Islet of Langerhans (tissue), 1 donor: Measurements from ENCODE around the gene REPS2.

Experiments
- FAIRE-seq: peaks from one replicate; lab custom pipeline; 2011; peaks lifted over from hg19 to GRCh38; lab: Jason Lieb, UNC

Gene REPS2

DNA sequence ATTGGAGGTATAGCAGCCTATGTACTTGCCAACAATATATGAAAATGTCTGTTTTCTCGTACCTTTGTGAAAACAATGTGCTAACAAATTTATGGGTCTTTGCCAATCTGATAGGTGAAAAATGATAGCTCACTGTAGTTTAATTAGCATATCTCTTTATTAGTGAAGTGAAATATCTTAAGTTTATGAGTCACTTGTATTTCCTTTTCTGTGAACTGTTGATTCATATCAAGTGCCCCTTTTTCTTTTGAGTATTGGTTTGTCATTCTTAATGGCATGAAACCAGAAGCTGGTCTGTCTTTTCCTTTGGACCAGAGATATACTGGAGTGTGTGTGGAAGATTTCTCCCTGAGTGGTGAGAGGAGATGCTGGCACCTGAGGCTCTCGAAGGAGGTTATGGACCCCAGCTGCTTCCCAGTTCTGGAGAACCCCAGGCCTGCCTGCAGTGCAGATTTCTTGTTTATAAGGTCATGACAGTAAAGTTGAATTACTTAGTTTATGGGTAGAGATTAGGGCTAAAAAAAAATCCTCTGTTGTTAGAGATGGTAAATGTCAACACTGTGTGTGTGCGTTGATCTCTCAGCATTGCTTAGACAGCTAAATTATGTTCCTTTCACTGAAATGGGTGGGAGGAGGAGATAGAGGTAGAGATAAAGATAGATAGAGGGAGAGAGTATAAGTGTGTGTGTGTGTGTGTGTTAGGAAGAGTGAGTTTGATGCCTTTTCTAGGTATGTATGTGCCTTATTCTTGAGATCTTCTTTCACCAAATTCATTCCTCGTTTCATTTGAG, 89.9 kb downstream of the REPS2 start:
- no peak for FAIRE-seq

DNA sequence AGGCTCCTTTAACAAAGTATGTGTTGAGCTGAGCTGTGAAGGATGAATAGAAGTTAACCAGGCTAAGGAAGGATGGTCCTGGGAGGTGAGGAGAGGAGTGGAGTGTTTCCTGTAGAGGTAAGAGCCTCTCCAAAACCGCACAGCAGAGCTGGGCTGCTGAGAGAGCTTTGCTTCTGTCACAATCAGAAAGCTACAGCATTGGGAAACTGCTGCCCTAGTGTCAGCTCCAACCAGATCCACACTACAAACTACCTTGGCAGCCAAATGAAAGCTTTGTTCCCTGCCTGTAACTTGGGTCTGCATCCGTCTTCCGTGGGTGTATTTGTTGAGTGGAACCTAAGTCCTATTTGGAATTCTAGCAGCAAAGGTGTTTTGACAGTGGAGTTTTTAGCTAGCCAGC, 91.8 kb downstream of the REPS2 start:
- FAIRE-seq, result no peak

DNA sequence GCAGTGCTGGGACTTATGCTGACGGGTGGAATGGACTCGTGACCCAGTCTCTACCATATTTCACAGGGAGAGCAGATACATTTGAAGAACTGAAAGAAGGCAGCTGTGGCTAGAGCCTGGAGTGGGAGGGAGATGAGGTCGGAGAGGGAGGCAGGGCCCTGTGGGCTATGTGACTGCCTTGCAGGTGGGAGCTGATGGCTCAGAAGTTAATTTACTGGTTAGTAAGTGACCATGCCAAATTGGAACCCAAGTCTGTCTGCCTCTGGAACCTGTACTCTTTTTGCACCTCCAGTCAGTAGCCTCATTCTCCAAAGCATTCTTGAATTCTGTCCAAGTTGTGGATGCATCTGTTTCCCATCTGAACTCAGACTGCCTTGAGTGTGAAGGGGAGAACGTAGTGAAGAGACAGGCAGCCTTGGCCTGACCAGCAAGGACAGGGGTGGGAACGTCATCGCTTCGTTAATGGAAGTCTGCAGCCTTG, 92.3 kb downstream of the REPS2 start:
- no peak for FAIRE-seq

DNA sequence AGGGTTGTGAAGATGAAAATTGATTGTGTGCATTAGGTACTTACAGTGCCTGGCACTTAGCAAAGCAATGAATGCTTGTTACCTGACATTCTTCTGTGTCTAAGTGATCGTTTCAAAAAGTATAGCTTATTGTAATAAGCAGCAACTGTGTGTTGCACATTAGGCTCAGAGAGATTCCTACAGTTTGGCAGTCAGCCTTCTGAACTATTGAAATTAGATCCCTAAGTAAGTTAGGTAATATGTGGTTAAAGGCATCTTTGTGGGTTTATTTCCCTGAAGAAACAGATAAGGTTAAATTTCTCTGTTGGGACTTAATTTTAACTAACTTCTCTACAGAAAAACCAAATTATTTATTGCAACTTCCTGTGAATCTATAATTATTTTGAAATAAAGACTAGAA, 93.4 kb downstream of the REPS2 start:
- no peak for FAIRE-seq

DNA sequence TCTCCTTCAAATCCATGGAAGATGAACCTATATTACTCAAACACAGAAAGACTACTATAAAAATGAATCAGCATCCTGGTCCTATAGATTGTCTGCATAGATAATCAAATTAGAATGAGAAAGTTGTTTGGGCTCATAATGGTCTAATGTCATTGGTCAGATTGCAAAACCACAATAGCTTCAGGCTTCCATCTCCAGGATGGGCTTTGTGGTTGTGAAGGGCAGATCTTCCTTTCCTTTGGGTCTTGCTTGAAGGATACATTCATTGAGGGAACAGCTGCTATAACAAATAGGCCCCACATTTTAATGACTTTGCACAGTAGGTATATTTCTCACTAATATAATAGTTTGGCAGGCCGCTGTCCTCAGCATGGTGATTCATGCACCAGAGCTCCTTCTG, 94.3 kb downstream of the REPS2 start:
- FAIRE-seq, result no peak

DNA sequence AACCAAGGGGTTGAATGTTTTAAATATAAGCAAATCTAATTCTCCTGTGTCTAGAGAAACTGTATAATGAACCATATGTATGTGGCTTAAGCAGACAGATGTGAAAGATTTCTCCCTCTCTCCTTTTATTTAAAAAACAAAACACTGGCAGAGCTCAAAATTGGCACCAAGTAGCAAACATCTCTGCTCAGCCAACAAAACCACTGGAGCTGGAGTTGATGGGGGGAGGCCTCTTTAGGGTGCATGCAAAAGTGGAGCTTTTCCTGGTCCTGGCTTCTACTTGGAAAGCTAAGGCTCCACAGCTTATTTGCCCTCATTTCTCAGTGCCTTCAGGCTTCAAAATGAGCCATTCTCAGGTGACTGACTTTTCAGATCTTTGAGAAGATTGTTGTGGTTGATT, 95.6 kb downstream of the REPS2 start:
- no peak for FAIRE-seq

DNA sequence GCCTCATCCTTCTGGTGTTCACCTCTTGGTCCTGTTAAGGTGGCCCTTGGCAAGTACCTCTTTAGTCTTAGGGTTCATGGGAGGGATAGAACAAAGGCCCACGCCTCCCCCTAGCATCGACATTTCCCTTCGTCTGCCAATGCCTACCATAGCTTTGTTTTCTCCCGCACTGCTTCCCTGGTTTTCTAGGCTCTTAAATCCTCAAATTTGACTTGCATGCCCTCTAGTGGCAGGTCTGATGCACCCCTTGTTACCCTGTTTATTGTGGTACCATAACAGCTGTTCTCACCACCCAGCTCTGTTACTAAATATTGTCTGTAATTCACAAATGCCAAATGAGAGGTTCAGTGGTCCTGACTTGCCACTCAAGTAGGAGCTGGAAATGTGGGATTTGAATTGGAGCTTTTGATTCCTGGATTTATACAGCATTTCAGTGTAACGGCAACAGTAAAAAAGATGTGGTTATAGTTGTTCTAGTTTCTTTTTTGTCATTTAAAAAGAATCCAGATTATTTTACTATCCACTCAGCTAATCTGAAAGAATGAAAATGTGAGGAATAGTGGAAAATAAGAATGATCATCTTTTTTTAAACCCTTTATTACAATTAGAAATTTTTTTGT, 100.1 kb downstream of the REPS2 start:
- peak; percentile 92 for FAIRE-seq

DNA sequence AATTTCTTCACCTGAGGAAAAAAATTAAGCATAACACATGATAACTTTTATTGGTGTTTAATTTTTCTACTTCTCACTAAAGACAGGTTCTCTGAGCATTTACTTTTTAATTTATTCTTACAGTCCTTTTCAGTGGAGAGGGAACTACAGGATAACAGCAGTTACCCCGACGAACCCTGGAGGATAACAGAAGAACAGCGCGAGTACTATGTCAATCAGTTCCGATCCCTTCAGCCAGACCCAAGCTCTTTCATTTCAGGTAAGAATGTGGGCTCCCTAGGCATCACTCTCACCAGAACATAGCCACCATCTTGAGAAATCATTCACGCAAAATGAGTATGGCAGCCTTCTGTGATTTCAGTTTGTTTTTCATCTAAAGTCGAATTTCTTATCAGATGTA, 100.8 kb downstream of the REPS2 start:
- no peak for FAIRE-seq

DNA sequence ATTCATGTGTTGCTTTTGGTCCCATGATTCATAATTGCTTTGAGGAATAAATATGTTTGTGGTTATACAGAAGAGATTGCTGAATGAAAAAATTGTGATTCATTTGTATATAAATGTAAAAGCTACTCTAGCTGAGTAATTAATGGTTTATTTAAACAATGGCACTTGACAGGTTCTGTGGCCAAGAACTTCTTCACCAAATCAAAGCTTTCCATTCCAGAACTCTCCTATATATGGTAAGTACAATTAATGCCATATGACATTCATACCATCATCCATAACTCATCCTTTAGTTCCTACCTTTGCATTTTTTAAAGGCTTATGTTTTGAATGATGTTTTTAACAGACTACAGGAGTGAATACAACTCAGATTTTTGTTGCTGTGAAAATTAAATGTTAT, 105.8 kb downstream of the REPS2 start:
- FAIRE-seq, result peak; percentile 93

DNA sequence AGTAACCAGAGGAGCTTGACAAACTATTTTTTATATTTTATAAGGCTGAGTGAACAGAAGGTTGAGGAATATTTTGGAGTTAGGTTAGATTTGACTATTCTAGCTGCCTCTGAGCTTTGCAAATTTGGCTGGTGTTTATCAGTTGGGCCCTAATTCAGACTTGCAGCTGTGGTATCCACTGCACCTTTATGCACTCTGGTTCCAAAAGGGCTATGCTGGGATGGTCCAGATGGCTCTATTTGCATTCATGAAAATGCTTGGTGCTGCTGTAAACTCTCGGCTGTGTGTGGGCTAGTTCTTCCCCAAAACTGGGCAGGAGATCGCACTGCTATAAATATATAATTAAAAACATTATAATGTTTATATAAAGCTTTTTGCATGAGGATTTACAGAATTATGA, 106.3 kb downstream of the REPS2 start:
- FAIRE-seq, result peak; percentile 89

DNA sequence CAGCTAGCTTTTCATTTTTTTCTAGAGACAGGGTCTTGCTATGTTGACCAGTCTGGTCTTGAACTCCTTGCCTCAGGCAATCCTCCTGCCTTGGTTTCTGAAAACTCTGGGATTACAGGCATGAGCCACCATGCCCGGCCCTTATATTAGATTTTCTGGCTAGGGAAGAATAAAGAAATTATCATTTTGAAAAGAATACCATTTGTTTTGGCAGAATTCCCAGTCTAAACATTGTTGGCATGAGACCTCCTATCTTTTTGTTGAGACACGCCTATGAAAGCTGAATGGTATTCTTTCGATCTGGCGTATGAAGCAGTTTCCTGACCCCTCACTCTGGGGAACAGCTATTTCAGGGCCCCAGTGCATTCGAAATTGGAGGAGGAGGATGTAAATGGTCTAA, 107.0 kb downstream of the REPS2 start:
- FAIRE-seq, result no peak

DNA sequence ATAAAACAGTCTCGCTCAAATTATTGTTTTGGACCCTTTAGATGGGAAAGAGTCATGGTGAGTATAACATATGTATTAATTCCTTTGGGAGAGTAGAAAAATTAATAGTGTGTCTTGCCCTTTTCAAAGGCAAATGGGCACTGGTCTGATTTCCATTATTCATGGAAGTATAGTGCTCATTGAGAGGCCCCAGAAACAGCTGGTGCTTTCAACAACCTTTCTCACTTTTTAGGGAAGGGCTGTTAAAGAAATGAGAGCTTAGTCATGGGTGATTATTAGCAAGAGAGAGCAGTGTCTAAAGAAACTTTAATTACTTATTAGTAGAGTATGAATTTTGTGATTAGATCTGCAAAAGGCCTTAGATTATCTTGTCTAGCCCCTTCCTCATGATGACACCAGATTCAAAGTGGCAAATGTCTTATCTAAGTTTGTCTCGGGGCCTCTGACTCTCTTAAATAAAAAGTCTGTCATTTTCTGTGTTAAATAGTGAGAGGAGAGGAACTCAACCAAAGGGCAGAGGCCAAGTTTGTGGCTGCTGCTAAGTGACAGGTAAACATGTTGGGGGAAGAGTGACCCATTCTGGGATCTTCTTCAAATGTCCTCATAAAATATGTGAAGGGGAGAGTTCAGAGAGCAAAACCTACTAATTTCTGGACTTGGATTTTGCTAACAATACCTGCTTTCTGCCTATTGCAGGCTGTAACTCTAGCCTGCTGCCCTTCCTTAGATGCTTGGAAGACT, 110.6 kb downstream of the REPS2 start:
- FAIRE-seq, result no peak

DNA sequence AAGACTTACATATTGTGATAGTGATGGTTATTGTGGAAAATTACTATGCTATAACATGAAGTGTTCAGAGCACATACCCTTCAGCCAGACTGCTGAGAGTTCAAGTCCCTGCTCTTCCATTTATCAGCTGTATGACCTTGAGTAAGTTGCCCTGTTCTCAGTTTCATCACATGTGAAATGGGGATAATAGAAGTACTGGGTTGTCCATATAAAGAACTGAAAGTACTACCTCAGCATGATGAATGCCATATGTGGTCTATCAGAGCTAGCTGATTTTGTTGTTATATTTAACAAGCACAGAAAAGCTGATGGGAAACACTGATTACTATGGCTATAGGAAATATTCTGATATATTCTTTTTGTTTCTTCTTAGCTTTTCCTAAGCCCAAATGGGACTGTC, 115.6 kb downstream of the REPS2 start:
- FAIRE-seq, result no peak

DNA sequence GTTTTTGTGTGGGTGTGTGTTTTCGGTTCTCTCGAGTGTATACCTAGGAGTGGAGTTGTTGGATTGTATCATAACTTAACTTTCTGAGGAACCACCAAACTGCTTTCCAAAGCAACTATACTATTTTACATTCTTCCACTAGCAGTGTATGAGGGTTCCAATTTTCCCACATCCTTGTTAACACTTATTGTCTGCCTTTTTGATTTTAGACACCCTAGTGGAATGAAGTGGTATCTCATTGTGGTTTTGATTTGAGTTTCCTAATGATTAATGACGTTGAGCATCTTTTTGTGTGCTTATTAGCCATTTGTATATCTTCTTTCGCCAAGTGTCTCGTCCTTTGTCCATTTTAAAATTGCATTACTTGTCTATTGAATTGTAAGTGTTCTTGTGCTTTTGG, 118.6 kb downstream of the REPS2 start:
- no peak for FAIRE-seq

DNA sequence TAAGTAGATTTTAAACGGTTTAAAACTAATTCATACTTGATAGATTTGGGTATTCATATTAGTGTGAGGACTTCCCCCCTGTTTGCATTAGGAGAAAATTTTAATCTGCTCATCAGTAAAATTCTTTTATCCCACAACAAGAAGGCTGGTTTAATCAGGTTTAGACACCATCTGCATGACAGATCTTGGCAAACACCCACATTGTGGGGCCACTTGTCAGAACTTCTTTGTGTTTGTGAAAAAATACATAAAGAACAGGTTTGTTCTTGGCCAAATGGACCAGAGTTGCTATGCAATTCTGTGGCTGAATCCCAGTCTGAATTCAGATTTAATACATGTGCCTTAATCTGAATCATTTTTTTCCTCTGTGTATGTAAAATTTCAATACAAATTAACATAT, 121.1 kb downstream of the REPS2 start:
- no peak for FAIRE-seq

DNA sequence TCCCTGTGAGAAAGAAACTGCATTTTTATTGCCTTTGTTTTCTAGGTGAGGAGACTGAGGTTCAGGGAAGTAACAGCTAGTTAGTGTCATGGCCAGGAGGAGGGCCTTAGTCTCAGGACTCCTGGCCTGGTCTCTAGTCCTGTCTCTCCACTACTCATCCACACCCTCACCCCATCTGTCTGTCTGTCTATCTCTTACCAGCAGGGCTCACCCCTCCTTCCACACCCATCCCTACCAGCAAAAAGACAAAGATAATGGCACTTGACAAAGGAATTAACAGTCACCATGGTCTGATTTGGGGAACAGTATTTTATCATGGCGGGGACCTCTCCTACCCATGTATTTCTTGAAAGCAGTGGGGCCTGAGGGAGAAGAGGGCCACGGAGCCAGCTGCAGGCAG, 125.8 kb downstream of the REPS2 start:
- no peak for FAIRE-seq

DNA sequence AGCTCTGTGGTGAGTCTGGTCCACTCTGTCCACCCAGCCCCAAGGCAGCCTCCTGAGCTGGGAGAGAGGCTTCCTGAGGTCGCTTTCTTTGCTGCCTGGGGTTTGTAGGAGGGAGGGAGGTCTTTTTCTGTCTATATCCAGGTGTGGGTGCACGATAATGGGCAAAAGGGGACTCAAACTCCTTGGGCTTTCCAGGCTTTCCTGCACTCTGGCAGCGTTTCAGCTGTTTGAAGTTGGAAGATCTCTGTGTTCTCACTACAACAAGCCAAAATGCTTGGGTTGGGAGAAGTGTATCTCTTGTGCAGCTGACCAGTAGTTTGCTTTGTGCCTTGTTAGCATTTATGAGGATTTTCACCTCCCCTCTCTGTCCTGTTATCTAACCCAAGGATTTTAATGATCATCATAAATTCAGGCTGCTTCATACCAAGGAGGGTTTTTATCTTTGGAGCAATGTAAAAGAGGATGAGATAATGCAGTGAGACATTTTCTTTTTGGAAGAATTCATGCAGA, 126.3 kb downstream of the REPS2 start:
- peak; percentile 17 for FAIRE-seq

DNA sequence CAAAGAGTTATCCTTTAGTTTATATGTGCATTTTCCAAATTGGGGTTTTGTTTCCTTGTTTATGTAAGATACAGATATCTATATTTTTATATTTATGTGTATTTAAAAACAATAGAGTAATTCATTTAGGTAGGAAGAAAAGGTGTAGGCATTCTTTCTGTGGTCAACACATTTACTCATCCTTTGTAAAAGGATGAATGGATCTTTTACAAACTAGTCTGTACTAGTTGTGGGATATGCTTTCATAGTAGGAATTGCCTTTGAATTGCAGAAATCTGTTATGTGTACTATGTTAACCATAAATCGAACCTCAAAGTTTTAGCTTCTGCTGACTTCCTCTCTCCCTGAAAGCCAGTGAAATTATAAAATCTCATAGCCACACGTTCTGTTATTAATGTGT, 128.5 kb downstream of the REPS2 start:
- FAIRE-seq, result no peak

DNA sequence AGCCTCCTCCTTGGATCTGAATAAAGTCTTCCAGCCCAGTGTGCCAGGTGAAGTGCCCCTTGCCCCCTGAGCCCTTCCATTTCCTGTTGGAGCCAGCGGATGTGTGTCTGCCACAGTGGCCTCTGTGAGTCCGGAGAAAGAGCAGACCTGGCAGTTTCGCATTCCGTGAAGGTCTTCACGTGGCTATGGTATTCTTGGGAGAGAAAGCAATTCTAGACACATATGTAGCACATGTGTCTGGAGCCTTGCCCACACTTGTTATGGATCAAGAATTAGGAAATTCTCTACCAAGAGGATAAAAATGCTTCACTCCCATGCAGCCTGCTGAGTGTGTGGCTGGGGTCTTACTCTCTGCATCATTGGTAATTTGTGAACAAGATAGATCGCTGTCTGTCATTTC, 130.9 kb downstream of the REPS2 start:
- FAIRE-seq, result no peak

DNA sequence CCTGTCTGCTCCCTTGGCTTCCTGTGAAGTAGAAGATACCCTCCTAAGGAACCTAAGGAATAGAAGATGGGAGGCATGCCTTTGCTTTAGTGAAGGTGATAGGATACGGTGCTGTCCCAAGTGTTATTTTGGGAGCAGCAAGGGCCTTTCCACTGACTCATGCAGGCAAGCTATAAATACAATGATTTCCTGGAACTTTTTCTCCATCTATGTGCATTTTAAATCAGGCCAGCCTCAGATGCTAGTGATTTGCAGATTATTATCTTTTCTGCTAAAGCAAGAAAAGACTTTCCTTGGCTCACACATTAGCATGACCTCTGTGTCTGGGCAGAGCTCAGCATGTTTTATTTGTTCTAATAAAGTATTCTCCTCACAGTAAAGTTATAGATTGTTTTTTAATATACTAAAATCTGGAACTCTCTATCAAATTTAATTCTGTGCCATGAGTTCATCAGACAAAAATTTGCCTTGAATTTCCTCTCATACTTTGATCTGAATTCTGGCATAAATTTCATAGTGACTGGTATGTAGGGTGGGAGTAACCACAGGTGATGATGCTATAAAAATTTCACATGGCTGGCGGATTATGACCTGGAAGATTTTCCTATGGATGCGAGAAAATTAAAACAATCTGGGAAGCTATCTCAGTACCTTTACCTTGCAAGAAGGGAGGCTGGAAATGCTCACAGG, 131.7 kb downstream of the REPS2 start:
- no peak for FAIRE-seq

DNA sequence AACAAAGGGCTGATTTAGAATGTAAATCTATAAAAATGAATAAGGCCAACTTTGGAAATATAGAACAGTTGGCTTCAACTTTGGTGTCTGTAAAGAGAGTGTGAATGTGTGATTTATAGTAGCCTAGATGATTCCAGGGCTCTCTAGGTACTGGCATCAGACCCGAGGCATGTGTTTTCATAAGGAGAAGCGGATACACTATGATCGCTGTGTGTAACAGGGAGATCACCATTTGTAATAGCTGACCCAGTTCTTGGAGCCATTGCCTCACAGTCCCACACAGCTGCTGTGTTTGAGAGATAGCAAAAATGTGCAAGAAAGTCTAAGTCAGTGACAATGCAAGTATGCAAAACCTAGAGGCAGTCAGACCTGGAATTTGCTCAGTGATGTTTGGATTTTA, 135.1 kb downstream of the REPS2 start:
- FAIRE-seq, result no peak

DNA sequence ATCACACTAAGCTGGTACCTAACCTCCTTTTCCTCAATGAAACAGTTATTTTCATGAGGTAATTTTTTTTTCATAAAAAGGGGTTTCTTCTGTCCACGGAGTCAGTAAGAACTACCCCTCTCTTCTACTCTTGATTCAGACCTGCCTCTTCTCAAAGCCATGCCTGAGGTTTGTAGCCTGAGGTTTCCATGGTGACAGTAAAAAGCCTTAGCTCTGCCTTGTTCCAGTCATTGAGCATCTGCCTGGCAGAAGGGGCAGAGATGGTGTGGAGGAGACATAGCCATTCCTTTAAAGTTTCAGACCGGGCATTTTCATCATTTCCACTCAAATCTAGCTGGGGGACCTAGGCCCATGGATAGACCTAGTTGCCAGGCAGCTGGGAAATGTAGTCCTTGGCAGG, 135.5 kb downstream of the REPS2 start:
- peak; percentile 95 for FAIRE-seq

DNA sequence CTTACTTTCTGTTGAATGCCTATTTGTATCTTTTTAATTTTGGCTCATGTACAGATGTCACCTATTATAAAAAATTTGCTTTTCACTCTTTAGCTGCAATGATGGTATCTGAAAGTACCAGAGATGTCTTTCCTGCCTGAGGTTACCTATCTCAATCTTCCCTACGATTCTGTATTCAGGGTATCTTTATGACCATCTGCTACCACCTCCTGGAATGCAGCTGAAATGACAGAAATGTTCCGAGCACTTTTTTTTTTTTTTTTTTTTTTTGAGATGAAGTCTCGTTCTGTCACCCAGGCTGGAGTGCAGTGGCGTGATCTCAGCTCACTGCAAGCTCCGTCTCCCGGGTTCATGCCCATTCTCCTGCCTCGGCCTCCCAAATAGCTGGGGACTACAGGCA, 136.4 kb downstream of the REPS2 start:
- FAIRE-seq, result peak; percentile 64
